GM23338 (cell line): Measurements from ENCODE around the gene NEUROD1.

Experiments
- CREB1 ChIP-seq: fragments of 250-450 bp; sonication (Bioruptor Pico); IDR thresholded peaks from 2 replicates; pipeline ENCODE4 v1.5.0; 2020; ENCODE audit warnings: low read depth, mild to moderate bottlenecking, moderate library complexity
- CTCF ChIP-seq, 2 experiments: fragments of 200-600 bp in 1 of 2; sonication (generic) in 1 of 2; conservative IDR thresholded peaks; 2 replicates each; pipeline versions ENCODE4 v1.5.1 to v1.6.1; 2016 to 2017; ENCODE audit warnings: antibody characterized with exemption in 2 of 2, low read depth in 2 of 2, mild to moderate bottlenecking in 2 of 2, moderate library complexity in 1 of 2
- ETS1 ChIP-seq: IDR thresholded peaks from 2 replicates; pipeline ENCODE4 v1.6.1; 2016; ENCODE audit warnings: antibody characterized with exemption
- EZH2 ChIP-seq: fragments of 200-600 bp; sonication (generic); IDR thresholded peaks from one replicate; pipeline ENCODE4 v1.8.0; 2017; ENCODE audit warnings: antibody characterized with exemption, mild to moderate bottlenecking, low read depth; ENCODE audit not compliant: unreplicated experiment
- EZH2phosphoT487 ChIP-seq: fragments of 200-600 bp; sonication (generic); IDR thresholded peaks from one replicate; pipeline ENCODE4 v1.8.1; 2018; ENCODE audit warnings: antibody characterized with exemption; ENCODE audit not compliant: unreplicated experiment
- POLR2AphosphoS5 ChIP-seq: IDR thresholded peaks from 2 replicates; pipeline ENCODE4 v1.6.1; 2016; ENCODE audit warnings: antibody characterized with exemption, low read depth
- REST ChIP-seq: IDR thresholded peaks from one replicate; pipeline ENCODE4 v1.6.1; 2018; ENCODE audit warnings: antibody characterized with exemption; ENCODE audit not compliant: unreplicated experiment
- ZNF114 ChIP-seq: fragments of 250-450 bp; sonication (Bioruptor Pico); IDR thresholded peaks from 2 replicates; pipeline ENCODE4 v1.5.0; 2020; ENCODE audit warnings: mild to moderate bottlenecking, moderate library complexity
- ZNF331 ChIP-seq: fragments of 250-450 bp; sonication (Bioruptor Pico); IDR thresholded peaks from 2 replicates; pipeline ENCODE4 v1.5.0; 2020; ENCODE audit warnings: low read depth, mild to moderate bottlenecking, moderate library complexity
- ZNF462 ChIP-seq: fragments of 250-450 bp; sonication (Bioruptor Pico); IDR thresholded peaks from 2 replicates; pipeline ENCODE4 v1.5.0; 2020; ENCODE audit warnings: mild to moderate bottlenecking, moderate library complexity

GRCh38 chr2:181639686-181640085, 40.6 kb downstream of the NEUROD1 start:
- no peak for TF ChIP-seq CTCF (conservative IDR thresholded peaks at IDR 0.05; ENCODE audit: low read depth in 2 of 2)
- no peak for TF ChIP-seq CREB1 (CRISPR knock-in tag)
- TF ChIP-seq POLR2AphosphoS5, result no peak
- no peak for TF ChIP-seq EZH2
- TF ChIP-seq REST, result no peak
- TF ChIP-seq EZH2phosphoT487, result no peak
- no peak for TF ChIP-seq ZNF114
- no peak for TF ChIP-seq ZNF331
- TF ChIP-seq ZNF462 (CRISPR knock-in tag), result no peak
- no peak for TF ChIP-seq ETS1
